GM19468 (cell line): ENCODE data around the gene WDR74.
"Not testable (repeated sequence)": the region's sequence is repeated elsewhere in the genome, so short reads cannot be mapped to it uniquely, and the experiment has no call there.

Experiments used
- ATAC-seq: cut with Tn5 transposase; IDR thresholded peaks from one replicate; pipeline ENCODE4 v1.9.1; 2021; ENCODE audit warnings: mild to moderate bottlenecking, moderate library complexity, moderate number of reproducible peaks; ENCODE audit not compliant: unreplicated experiment; ENCODE audit errors: extremely low read depth

Gene WDR74

GRCh38 chr11:62860835-62861563 lies 21.6 kb upstream of the WDR74 start:
- no peak for ATAC-seq

- ATAC-seq = not testable (repeated sequence)
Observed at GRCh38 chr11:62859281-62859703, 19.9 kb upstream of the WDR74 start.

- ATAC-seq = no peak
Observed at GRCh38 chr11:62858201-62858600, 18.8 kb upstream of the WDR74 start.

GRCh38 chr11:62857541-62857982 lies 18.2 kb upstream of the WDR74 start:
- no peak for ATAC-seq

GRCh38 chr11:62856333-62856895 lies 17.0 kb upstream of the WDR74 start:
- ATAC-seq = no peak

GRCh38 chr11:62855571-62856332 lies 16.4 kb upstream of the WDR74 start:
- ATAC-seq = peak; percentile 90

- ATAC-seq = no peak
Observed at GRCh38 chr11:62854825-62855570, 15.6 kb upstream of the WDR74 start.

GRCh38 chr11:62854013-62854824 lies 14.8 kb upstream of the WDR74 start:
- no peak for ATAC-seq

GRCh38 chr11:62853279-62853965 lies 14.0 kb upstream of the WDR74 start:
- no peak for ATAC-seq

GRCh38 chr11:62852523-62853188 lies 13.3 kb upstream of the WDR74 start:
- ATAC-seq = no peak

GRCh38 chr11:62851807-62852522 lies 12.6 kb upstream of the WDR74 start:
- ATAC-seq = no peak

- no peak for ATAC-seq
Observed at GRCh38 chr11:62850911-62851806, 11.8 kb upstream of the WDR74 start.

GRCh38 chr11:62847767-62848314 lies 8.5 kb upstream of the WDR74 start:
- ATAC-seq = no peak

- no peak for ATAC-seq
Observed at GRCh38 chr11:62846177-62846576, 6.8 kb upstream of the WDR74 start.

- ATAC-seq = no peak
Observed at GRCh38 chr11:62844154-62844553, 4.8 kb upstream of the WDR74 start.

- no peak for ATAC-seq
Observed at GRCh38 chr11:62843466-62843865, 4.1 kb upstream of the WDR74 start.

GRCh38 chr11:62842891-62843290 lies 3.5 kb upstream of the WDR74 start:
- not testable (repeated sequence) for ATAC-seq
